ENCODE data around the gene ANXA10.
"Not testable (repeated sequence)": the region's sequence is repeated elsewhere in the genome, so short reads cannot be mapped to it uniquely, and the experiment has no call there.

ANXA10 gene

DNA sequence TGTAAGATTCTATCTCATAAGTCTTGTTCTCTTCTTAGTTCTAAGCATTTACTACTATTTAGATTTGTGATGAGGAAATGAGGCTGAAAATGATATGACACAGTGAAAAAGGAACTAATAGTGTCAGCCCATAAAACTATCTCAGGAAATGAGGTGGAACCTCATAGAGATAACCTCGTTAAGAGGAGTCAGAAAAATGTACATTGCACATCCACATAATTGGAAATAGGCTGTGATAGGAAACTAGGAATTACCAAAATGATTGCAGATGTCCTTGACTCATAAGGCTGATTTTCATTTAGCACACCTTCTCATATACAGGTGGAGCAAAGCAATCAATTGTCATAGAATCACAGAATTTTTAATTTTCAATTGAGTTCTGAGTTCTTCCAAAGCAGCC lies 26.8 kb downstream of the ANXA10 start:
- DNase-seq: no peak

DNA sequence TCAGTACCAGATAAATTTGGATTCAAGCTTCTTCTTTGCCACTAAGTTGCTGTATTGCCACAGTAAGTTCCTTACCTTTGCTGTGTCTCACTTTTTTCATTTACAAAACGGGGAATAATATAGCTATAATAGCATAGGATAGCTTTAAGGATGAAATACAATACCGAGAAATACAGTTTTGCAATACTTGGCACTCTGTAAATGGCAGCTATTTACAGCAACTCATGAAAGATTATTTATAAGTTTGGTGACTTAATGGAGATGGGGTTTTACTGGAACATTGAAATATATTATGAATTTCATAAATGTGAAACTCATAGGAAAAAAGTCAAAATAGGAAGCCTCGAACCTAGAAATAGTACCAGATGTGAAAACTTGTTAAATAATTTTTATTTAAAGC lies 27.6 kb downstream of the ANXA10 start:
- no peak for DNase-seq

DNA sequence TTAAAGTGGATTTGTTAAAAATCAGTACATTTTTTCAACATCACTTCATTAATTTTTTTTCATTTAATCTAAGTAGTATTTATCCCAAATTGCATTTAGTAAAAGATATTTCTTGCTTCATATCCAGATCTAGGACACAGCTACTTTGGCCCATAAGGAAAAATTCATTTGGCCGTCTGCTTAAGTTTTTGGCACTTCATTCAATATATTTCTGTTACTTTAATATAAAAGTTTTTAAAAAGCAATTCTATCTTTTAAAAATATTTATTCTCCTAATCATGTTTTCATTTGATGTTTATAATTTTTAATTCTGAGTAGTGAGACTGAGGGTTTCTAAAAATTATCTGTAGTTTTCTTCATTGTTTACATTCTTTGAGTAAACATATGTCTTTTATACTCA lies 28.5 kb downstream of the ANXA10 start:
- DNase-seq: no peak

DNA sequence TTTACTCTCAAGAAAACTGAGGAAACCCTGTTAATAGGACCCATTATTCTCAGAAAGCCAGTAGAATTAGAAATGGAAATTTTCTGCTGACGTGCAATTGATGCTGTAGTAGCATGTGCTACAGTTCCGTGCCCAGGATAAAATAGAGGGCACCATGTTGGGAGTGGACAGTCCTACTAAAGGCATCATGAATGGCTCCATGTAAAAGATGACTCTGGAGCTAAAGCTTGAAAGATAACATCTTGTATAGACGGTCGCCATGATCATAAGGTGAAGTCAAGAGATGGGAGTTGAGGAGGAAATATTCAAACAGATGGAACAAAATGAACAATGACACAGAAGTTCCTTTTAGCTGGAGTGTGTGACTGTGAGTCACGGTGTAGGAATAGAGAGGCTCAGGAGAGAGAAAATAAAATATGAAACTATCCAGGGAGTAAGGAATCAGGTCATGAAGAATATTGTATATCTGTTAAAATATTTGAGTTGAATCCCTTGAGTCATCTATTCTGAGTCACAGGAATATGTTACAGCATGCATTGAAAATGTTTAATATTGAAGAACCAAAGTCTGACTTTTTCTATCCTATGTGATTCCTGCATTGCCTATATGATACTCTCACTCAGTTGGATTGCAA lies 31.8 kb downstream of the ANXA10 start:
- DNase-seq: no peak

DNA sequence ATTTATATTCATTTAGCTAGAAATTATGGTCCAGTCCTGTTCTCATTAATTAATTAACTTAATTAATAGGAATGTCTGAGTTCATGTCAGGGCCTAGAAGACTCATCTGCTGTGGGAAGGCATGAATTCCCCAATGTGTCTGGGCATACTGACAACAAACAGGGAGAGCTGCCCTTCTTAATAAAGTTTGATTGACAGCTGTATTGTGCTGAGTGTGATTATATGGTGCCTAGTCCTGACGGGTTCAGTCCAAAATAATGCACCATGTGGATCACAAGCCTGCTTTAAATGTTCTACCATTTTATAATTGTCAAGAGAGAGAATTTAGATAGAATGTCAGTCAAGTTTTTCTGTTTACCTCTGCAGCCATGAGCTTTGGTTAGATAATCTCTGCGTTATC lies 34.6 kb downstream of the ANXA10 start:
- no peak for DNase-seq

DNA sequence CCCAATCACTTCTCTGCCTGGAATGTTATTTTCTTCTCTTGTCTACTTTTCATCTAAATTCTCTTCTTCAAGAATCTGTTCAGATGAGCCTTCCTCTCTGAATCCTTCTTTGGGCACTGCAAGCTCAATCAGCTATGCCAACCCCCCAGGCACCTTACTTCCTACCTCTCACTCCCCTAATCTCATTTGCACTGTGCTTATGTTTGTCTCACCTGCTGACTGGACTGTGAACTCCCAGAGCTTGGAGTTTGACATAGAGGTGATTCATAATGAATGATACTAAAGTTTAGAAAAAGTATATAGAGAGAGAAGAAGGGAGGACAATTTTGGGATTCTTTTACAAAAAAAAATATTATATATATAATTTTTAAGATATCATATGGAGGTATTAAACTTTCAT lies 36.3 kb downstream of the ANXA10 start:
- DNase-seq: no peak

DNA sequence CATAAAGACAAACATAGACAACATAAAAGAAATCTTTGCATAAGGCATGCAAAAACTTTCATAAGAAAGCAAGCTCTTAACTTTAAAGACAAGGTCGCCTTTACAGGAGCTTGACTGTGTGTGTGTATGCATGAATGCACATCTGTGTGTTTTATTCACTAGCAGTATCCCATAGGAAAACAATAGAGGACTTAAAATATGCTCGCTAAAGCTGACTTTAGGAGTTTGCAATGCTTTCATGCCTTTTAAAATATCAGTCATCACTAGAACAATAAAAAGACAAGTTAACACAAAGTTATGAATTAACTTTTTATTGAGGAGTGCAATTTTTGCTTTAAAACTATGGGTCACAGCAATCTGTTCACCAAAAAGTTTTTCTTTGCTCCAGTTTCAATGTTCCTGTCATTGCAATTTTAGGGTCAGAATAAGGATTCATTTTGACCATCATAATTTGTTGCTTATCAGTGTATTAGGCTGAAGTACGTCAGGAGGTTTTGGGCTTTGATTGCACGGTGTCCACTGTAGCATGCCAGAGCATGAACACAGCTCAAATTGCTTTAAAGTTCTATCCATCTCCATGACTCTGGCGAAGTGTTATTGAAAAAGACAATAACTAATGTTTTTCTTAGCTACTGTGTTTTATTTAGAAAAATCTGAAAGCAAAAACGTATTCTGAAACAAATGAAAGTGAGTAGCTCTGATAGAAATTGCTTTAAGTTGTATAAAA lies 36.9 kb downstream of the ANXA10 start:
- DNase-seq: no peak

DNA sequence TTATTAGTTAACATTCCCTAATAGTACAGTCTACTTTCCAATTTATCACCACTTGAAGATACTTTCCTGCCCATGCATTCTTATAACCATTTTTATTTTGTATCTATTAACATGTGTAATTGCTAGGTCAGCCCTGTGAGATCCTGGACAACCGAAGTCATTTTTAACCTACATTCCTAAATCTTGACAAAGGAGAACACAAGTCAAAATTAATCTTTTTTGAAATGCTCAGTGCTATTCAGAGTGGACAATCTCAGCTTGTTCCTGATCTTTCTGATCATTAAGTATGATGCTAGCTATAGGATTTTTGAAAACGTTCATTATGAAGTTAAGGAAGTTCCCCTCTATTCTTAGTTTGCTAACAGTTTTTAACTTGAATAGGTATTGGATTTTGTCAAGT lies 37.5 kb downstream of the ANXA10 start:
- no peak for DNase-seq

DNA sequence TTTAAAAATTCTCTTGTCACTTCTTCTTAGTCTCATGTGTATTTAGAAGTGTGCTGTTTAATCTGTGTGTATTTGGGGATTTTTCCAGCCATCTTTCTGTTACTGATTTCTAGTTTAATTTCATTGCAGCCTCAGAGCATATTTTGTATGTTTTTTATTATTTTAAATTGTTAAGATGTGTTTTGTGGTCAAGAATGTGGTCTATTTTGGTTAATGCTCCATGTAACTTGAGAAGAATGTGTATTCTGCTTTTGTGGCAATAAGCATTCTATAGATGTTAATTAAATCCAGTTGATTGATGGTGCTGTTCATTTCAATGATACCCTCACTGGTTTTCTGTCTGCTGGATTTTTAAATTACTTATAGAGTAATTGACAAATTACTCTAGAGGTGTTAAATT lies 38.9 kb downstream of the ANXA10 start:
- DNase-seq: no peak

DNA sequence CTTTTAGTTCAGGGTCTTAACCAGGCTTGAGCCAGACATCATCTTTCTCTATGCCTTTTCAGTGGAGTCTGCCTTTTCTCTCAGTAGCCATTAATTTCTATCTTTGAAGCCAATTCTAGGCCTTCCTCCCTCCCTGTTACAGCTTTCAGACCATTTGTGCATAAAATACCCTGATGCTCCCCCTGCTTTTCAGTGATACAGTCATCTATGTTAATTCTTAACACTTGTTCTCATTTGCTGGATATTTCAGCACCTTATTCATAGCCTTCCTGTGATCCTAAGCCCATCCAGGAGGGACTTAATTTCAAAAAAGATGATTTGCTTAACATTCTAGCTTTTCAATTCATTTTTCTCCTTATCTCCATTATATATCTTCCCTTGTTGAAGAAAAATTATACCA lies 42.3 kb downstream of the ANXA10 start:
- no peak for DNase-seq

DNA sequence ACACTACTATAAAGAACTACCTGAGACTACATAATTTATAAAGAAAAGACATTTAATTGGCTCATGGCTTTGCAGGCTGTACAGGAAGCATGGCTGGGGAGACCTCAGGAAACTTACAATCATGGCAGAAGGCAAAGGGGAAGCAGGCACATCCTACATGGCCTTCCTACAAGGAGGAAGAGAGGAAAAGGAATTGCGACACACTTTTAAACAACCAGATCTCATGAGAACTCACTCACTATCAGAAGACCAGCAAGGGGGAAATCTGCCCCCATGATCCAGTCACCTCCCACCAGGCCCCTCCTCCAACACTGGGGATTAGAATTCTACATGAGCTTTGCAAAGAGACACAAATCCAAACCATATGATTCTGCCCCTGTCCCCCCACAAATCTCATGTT lies 43.5 kb downstream of the ANXA10 start:
- DNase-seq: not testable (repeated sequence)

DNA sequence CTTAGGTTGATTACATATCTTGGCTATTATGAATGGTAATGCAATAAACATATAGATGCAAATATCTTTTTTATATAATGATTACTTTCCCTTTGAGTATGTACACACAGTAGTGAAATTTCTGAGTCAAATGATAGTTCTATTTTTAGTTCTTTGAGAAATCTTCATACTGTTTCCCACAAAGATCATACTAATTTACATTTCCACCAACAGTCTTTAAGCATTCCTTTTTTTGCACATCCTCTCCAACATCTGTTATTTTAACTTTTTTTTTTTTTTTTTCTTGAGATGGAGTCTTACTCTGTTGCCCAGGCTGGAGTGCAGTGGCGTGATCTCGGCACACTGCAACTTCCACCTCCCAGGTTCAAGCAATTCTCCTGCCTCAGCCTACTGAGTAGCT lies 45.4 kb downstream of the ANXA10 start:
- not testable (repeated sequence) for DNase-seq

DNA sequence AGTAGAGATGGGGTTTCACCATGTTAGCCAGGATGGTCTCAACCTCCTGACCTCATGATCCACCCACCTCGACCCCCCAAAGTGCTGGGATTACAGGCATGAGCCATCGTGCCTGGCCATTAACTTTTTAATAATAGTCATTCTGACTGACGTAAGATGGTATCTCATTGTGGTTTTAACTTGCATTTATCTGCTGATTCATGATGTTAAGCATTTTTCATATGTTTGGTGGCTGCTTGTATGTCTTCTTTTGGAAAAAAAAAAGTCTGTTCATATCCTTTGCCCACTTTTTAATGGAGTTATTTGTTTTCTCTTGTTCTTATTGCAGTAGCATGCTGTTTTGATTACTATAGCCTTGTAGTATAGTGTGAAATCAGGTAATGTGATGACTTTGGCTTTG lies 45.8 kb downstream of the ANXA10 start:
- DNase-seq: no peak

DNA sequence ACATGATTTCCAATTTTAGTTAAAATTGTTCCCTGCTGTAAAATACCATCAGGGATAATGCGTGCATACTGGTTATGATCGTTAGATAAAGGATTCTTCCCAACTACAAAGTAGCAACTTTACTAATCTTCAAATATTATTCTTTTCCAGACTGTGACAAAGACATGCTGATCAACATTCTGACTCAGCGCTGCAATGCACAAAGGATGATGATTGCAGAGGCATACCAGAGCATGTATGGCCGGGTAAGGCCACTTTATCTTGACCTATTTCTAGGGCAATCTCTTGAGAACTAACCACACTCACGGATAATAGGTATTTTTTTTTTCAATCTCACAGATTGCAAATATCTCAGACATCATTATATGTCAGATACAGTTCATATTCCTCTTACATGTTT lies 47.0 kb downstream of the ANXA10 start:
- no peak for DNase-seq

DNA sequence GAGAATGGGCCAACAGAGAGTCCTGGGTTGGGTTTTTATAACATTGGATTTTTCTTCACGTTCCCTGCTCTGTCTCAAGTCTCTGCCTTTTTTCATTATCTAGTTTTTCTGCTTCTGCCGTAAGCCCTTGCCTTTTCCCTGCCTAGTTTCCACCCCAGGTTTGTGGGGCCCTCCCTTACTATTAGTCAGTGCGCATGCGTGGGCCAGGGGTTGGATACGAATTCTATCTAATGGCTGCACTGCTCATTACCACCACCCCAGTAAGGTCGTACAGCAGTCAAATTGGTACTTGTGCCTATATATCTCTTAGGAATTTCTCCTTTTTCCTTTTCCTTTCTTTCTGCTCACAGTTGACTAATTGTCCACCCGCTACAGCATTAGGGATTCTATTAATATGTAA lies 49.4 kb downstream of the ANXA10 start:
- DNase-seq: no peak

DNA sequence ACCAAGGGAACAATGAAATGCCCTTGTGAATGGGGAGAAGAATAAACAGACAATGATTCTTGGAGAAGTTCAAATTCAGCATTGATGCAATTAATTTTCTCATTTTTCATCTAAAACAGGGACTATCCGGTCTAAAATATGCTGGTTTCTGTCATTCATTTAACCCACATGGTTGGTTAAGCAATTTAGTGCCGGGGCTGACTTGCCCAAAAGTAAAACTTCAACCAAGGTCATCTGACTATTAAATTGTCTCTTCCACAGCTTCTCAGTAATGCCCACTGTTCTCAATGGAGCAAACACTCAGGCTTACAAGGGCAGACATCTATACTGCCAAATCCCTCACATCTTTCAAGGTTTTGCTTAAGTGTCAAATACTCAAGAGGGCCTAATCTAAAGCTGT lies 51.3 kb downstream of the ANXA10 start:
- no peak for DNase-seq

DNA sequence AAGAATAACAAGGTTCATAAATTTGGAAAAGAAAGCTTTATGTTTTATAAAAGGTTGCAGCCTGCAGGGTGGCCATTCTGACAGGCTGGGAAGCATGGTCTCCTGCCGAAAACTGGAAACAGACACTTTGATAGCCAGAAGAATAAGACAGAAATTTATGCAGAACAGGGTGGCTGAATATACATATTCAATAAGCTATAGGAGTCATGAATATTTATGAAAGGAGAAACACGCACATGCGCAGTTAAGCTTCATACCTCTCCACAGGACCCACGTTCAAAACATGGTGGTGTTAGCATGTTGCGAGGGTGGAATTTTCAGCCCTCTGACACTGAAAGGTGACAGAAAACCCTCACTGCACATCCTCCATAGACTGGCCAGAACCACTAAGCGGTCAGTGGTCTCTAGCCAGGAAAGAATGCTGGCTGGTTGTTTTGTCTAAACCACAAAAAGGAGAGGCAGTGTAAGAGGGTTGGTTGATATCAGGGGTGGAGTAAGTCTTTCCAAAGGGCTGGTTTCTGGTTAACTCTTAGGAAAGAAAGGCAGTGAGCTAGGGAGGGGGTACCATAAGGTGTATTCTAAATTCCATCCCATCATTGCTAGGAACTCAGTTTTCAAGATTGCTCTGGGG lies 58.2 kb downstream of the ANXA10 start:
- DNase-seq: no peak

DNA sequence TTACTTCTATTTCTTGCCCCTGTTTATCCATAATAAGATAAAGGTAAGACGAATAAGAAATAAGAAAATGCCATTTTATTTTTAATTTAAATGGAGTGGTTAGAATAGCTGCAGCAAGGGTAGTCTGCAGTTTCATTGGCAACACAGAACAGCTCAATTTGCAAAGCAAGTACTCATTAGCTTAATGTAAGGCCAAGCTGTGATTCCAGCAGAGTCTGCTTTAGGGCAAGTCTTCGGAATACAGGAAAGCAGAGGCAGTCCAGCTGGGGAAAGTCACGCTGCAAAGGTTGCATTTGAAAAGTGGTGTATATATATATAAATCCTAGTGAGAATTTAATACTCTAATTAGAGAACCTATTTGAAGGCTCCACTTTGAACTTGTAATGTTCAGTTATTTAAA lies 59.0 kb downstream of the ANXA10 start:
- DNase-seq: no peak

DNA sequence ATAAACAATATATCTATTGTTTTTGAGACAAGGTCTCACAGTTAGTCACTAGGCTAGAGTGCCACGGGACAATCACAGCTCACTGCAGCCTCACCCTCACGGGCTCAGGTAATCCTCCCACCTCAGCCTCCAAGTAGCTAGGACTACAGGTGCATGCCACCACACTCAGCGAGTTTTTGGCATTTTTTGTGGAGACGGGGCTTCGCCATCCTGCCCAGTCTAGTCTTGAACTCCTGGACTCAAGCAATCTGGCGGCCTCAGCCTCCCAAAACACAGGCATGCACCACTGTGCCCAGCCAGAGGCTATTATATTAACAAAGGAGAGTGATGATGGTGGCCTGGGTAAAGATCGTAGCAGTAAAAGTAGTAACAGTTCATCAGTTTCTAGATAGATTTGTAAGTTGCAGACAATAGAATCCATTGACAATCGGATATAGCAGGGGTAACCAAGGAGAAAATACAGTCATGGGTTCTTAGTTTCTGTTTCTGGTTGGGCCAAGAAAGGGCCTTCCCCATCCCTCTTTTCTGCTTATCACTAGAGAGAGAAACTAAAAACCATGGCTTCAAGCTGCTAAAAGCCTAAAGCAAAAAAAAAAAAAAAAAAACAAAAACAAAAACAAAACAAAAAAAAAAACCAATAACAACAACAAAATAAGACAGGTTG lies 60.6 kb downstream of the ANXA10 start:
- DNase-seq: no peak

DNA sequence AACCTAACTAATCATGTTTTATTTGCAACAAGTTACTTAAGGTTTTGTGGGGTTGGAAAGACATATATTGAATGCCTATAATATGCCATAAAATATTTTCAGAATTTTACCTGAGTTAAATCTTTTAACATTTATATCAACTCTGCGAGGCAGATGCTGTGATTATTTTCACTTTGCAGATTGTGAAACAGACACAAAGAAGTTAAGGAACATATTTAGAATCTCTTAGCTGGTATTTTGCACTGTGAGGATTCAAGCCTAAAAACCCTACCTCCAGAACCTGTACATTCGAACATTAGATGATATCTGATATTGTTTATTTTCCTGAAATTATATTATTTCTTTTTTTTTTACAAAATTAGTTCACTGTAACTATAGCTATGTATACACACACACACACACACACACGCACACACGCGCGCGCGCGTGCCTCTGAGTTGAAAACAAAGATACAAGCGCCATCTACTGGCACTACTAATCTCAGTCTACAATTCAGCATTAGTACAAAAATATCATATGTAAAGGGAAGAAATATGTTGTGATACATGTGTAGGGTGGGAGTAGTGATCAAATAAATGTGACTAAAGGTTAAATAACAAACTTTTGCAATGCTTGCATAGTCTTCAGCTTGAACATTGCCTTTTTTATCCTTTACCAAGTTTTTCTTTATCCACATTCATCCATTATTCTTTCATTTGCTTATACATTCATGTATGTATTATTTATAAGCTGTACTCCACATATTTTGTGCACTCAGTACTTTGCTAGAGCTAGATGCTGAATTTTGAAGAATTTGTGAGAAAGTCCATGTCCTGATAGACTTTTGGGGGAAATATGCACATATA lies 61.5 kb downstream of the ANXA10 start:
- DNase-seq: peak; percentile 58 to 62

DNA sequence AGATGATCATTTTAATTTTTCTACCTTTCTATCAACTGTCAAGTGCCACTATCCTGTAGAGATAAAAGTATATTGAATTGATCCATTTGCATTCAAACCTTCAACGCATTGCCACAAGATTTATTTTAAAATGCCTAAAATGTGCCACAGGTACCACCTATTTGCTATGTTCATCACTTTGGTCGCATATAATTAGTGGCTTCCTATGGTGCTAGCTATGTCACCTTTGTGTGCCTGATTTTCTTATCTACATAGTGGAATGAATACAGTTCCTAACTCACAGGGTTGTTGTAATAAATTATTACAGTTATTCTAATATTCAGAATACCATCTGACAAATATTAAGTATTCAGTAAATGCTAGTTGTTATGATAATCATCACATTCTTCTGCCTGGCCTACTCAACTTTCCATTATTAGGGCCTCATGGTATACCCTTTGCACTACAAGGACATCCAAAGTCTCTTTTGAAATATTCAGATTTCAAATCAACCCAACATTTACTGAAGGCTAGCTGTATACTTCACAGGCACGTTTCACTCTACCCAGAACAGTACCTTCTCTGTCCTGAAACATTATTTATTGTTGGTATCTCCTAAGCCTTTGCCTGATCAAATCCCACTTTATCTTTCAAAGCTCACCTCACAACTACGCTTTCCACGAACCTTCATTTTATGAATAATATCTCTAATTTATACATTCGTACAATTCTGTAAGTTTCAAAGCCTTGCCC lies 62.4 kb downstream of the ANXA10 start:
- no peak for DNase-seq

DNA sequence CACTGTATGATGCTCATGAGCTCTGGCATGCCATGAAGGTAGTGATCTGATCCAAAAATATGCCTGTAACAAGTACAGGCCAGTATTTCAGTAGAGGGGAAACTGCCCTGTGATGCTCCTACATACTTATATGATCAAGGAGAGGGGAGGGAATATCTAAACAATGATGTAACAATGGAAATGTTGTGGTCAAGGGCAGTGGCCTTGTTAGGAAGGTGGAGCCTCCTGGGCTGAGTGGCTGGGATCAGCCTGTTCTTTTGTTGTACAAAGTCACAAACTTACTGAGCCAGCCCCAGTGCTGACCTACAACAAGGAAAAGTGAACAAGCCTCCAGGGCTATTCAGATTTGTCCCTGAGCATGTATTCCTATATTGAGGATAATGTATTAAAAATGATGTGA lies 70.3 kb downstream of the ANXA10 start:
- DNase-seq: no peak
